ENCODE measurements around the gene SLC6A7. TPM values are rescaled to one million over a fixed set of nuclear protein-coding genes. Genes with fewer than 3 reads are reported as not detected.

The SLC6A7 gene
- polyA plus RNA-seq, 4 donors, result 0.06 to 0.13 (median 0.08) TPM; not detected in 1

DNA sequence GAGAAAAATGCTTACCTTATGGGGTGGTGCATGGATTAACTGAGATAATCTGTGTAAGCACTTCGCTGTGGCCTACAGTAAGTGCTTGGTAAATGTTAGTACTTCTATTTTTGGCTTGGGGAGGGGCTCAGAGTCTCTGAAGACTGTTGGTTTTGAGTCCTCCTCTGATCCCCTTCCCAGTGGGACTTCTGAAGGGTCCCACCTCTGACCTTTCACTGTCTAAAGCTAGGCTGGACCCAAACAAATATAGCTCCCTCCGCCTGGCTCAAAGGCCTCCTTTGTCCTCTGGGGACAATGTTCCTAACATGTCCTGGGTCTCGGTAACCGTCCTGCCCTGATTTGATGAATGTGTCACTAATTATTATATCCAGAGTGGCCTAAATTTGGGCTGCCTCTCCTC lies 64.9 kb downstream of the SLC6A7 start:
- no peak for DNase-seq (ENCODE audit: low read depth in 4 of 4, low spot score in 2 of 4)

DNA sequence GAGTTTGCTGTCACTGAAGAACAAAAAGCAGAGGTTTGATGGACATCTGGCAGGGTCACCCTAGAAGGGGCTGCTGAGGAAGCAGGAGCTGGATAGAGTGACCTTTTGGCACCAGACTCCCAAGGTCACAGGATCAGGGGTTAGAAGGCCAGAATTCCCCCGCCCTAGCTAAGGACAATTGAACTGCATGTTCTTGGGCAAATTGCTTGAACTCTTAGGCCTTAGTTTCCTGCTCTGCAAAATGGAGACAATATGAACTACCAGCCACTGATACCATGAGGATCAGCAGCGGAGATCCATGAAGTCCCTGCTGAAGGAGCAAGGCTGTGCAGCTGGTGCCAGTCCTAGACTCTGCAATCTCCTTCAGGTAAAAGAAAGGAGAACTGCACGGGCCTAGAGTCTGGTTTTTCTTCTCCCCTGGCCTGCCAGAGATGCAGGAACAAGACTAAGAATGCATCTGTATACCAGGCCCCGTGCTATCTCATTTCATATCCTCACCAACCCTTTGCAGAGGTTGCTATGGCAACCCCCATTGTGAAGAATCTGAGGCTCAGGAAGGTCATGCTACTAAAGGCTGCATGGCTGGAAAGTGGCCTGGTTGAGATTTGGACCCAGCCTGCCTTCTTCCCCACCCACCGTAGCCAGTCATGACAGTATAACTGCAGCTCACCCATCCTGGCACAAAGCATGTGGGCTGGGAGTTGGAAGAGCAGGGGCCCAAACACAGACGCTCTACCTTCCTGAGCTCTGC lies 66.0 kb downstream of the SLC6A7 start:
- no peak for DNase-seq (ENCODE audit: low read depth in 4 of 4, low spot score in 2 of 4)

DNA sequence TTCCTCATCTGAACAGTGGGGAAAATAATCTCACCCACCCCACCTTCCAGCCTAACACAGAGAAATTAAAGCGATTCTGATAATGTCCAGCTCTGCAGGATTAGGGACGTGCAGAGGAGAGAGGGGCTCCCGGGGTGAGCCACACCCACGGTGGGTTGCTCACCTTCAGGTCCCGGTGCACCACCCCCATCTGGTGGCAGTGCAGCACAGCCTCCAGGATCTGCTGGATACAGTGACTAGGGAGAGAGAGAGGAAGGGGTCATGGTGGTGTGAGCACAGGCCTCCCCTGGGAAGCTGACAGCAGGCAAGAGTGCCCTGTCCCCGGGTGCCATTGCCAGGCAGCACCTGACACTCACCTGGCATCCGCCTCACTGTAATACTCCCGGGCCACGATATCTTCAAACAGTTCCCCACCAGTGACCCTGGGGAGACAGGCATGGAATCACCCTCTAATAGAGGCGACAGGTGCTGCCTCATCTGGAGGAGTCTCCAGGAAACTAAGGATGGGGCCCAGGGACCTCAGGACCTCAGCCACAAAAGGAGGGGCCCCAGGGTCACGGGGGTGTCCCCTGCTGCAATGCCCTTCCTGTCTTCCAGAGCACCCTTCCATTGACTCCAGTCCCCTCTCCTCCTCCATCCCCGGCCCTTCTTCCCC lies 66.7 kb downstream of the SLC6A7 start:
- DNase-seq (ENCODE audit: low read depth in 4 of 4, low spot score in 2 of 4), result no peak

DNA sequence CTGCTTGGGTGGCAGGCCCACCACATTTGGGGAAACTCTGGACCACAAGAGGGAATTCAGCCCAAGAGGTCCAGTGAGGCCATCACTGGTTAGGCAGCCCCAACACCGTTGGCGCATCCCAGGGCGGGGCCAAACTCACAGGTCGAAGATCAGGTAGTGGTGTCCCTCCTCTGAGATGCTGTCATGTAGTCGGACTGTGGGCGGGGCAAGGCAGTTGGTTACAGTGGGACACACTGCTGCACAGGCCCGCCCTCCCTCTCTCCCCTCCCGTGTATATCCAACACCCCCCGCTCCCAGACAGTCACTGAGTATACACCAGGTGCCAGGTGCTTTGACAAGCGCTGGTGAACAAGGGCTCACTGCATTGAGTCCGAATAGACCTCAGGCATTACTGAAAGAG lies 67.6 kb downstream of the SLC6A7 start:
- DNase-seq (ENCODE audit: low read depth in 4 of 4, low spot score in 2 of 4), result no peak

DNA sequence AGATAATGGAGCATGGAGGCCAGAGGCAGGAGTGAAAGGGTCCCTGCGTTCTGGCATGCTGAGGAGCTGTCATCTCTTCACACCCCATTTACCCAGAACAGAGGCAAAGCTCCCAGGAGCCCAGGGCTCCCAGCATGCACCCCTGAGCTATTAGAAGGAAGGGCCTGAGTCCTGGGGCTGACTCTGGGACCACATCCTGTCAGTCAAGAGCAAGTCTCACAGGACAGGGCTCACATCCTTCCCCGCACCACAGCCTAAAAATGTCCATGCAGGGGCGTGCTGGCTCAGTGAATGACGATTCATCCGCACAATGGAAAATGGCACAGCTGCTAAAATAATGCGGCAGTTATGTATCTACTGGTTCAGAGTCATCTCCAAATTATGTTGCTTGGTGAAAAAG lies 68.3 kb downstream of the SLC6A7 start:
- DNase-seq (ENCODE audit: low read depth in 4 of 4, low spot score in 2 of 4), result no peak

Other genes with a start within 250 kb of the SLC6A7 start
- under 1 TPM; 0.11 to 0.24 (median 0.15) TPM for gene PDE6A, start 245.3 kb upstream of the SLC6A7 start, polyA plus RNA-seq (ENCODE audit: insufficient read length in 4 of 4)
- gene SLC26A2, start 229.3 kb upstream of the SLC6A7 start, polyA plus RNA-seq (ENCODE audit: insufficient read length in 4 of 4), result 10 to 100 TPM; 17.8 to 21.1 (median 18.4) TPM
- 1 to 10 TPM; 5.6 to 7.5 (median 6.8) TPM for gene TIGD6, start 189.4 kb upstream of the SLC6A7 start, polyA plus RNA-seq (ENCODE audit: insufficient read length in 4 of 4)
- gene HMGXB3, start 189.3 kb upstream of the SLC6A7 start, polyA plus RNA-seq (ENCODE audit: insufficient read length in 4 of 4), result 10 to 100 TPM; 25.9 to 40.4 (median 33.3) TPM
- gene CSF1R, start 103.5 kb upstream of the SLC6A7 start, polyA plus RNA-seq (ENCODE audit: insufficient read length in 4 of 4), result 10 to 100 TPM; 13.7 to 18.0 (median 16.9) TPM
- gene PDGFRB, start 34.2 kb upstream of the SLC6A7 start, polyA plus RNA-seq (ENCODE audit: insufficient read length in 4 of 4), result 100 to 1,000 TPM; 130 to 148 (median 143) TPM
- gene CDX1, start 23.3 kb upstream of the SLC6A7 start, polyA plus RNA-seq (ENCODE audit: insufficient read length in 4 of 4), result under 1 TPM; 0.47 to 0.76 (median 0.50) TPM
- gene CAMK2A, start 99.7 kb downstream of the SLC6A7 start, polyA plus RNA-seq (ENCODE audit: insufficient read length in 4 of 4), result 1 to 10 TPM; 2.7 to 5.9 (median 3.7) TPM
- 1 to 10 TPM; 2.5 to 5.3 (median 3.6) TPM for gene ARSI, start 112.8 kb downstream of the SLC6A7 start, polyA plus RNA-seq (ENCODE audit: insufficient read length in 4 of 4)
- gene TCOF1, start 167.6 kb downstream of the SLC6A7 start, polyA plus RNA-seq (ENCODE audit: insufficient read length in 4 of 4), result 10 to 100 TPM; 29.5 to 46.3 (median 36.9) TPM
- gene CD74, start 222.8 kb downstream of the SLC6A7 start, polyA plus RNA-seq (ENCODE audit: insufficient read length in 4 of 4), result 100 to 1,000 TPM; 226 to 343 (median 316) TPM

All from left renal cortex interstitium (tissue), 4 donors.